SU-DHL-6 (cell line): ENCODE measurements around the gene OPN3.

Experiments used
- CTCF ChIP-seq: fragments of 200-600 bp; sonication (generic); IDR thresholded peaks from one replicate; pipeline ENCODE4 v1.5.1; 2017; ENCODE audit warnings: antibody characterized with exemption, mild to moderate bottlenecking, low read length, moderate library complexity; ENCODE audit not compliant: insufficient read depth, poor library complexity, severe bottlenecking
- EZH2phosphoT487 ChIP-seq: fragments of 200-600 bp; sonication (generic), shearing (Covaris generic); conservative IDR thresholded peaks from 2 replicates; pipeline ENCODE4 v1.6.1; 2018; ENCODE audit warnings: mild to moderate bottlenecking, antibody characterized with exemption, low read length, moderate library complexity, mixed read lengths

DNA sequence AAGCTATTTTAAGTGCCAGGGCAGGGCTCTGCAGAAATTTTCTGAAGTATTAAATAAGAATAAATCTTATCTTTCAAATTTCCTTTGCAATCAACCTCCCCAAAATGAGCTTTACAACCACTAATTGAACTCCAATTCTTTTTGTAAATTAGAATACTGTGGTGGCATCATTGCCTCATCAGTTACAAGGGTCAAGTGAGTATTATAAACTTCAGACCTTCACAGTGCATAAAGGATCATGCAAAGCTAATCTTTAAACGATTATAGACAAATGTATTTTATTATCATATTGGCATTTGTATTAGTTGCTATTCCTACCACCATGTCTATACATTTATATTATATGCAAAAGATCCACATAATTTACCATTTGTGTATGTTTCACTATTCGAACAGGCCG is 7.2 kb downstream of the OPN3 start:
- TF ChIP-seq CTCF (no peak), EZH2phosphoT487 (no peak)
